Measurements from ENCODE around the gene ATL1.

Gene ATL1

DNA sequence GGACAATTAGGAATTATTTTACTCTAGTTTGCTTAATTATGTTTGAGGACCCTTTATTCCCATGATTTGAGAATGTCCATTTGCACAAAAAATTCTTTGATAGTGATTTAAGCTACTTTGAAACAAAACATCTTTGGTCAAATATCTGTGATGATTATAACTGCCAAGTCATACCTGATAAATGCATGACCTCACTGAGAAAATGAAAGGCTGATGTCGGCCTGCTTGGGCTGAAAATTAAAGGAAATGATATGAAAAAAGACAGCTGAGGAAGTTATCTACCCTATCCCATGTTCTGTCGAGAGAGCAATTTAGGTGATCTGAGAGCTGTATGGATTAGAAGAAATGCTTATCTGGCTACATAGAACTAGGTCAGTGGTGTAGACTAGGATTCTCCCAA, 43.6 kb downstream of the ATL1 start:
- H3K27ac ChIP-seq, result no peak overlapping the region
- TF ChIP-seq, protein P1, sequence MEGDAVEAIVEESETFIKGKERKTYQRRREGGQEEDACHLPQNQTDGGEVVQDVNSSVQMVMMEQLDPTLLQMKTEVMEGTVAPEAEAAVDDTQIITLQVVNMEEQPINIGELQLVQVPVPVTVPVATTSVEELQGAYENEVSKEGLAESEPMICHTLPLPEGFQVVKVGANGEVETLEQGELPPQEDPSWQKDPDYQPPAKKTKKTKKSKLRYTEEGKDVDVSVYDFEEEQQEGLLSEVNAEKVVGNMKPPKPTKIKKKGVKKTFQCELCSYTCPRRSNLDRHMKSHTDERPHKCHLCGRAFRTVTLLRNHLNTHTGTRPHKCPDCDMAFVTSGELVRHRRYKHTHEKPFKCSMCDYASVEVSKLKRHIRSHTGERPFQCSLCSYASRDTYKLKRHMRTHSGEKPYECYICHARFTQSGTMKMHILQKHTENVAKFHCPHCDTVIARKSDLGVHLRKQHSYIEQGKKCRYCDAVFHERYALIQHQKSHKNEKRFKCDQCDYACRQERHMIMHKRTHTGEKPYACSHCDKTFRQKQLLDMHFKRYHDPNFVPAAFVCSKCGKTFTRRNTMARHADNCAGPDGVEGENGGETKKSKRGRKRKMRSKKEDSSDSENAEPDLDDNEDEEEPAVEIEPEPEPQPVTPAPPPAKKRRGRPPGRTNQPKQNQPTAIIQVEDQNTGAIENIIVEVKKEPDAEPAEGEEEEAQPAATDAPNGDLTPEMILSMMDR (conservative IDR thresholded peaks at IDR 0.05), result no peak

DNA sequence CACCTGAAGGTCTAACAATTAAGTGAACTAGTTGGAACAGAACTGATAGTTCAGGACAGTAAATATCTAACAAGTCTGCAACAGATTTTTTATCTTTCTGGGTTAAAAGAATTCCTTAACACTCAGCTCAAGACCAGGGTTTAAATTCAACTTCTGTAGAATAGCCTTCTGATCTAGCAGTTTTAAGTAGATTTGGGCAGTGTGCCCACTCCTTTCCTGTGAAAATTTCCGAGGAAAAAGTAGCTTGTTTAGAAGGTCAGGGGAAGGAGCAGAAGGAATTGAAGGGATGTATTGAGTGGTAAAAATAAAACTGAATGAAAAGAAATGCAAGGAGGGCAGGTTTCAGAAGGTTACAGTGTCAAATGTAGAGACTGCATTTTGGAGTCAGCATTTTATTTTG, 45.8 kb downstream of the ATL1 start:
- TF ChIP-seq, protein P1 (conservative IDR thresholded peaks at IDR 0.05), result no peak
- no peak overlapping the region for H3K27ac ChIP-seq

DNA sequence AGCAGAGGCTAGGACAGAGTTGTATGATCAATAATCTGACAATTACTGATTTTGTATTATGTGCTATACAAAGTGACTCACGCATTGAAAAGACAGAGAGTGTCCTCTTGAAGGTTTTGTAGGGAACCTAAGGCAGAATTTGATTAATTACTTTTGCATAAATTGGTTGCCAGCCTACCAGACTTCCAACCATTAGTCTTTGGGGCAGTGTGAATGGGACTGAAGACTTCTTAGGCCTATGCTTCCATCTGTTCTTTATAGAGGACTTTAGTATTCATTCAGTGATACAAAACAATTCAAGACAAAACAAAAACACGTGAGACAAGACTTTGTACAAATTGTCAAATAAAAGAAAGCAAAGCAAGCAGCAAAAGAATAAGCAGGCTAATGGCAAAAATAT, 46.5 kb downstream of the ATL1 start:
- no peak overlapping the region for H3K27ac ChIP-seq
- TF ChIP-seq, protein P1 (conservative IDR thresholded peaks at IDR 0.05), result no peak

DNA sequence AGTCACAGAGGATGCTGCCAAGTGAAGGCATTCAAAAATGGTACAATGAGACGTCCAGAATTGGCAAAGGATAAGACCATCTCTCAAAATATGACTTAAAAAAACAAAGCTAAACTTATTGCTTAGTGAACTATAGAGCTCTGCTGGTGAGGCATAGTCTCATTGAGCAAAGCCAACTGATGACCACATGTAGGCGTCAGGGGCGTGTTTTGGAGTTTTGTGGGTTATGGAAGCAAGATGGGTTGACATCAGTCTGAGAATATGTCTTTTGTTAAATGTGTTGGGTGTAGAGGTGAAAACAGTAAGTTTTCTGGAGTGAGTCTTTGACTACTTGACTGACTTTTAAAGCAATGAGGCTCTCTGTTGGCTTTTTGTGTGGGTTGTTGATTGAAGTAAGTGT, 47.2 kb downstream of the ATL1 start:
- TF ChIP-seq, protein P1 (conservative IDR thresholded peaks at IDR 0.05), result no peak
- H3K27ac ChIP-seq, result no peak overlapping the region

DNA sequence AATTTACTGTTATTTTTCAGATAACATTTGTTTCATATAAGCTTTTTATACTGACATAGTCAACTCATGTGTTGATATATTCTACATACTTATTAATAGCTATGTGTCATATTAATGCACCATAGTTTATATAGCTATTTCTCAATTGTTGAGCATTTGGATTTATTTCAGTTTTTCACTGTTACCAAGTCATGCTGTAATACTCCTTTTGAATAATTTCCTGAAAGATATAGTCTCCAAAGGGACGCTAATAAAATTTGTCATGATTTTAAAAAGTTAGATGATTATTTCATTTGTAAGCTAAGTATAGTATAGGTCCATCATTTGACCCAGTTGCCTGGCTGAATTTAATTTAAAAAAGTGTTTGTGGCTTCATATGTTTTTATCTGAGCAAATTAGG, 47.8 kb downstream of the ATL1 start:
- no peak overlapping the region for H3K27ac ChIP-seq
- TF ChIP-seq, protein P1 (conservative IDR thresholded peaks at IDR 0.05), result no peak

DNA sequence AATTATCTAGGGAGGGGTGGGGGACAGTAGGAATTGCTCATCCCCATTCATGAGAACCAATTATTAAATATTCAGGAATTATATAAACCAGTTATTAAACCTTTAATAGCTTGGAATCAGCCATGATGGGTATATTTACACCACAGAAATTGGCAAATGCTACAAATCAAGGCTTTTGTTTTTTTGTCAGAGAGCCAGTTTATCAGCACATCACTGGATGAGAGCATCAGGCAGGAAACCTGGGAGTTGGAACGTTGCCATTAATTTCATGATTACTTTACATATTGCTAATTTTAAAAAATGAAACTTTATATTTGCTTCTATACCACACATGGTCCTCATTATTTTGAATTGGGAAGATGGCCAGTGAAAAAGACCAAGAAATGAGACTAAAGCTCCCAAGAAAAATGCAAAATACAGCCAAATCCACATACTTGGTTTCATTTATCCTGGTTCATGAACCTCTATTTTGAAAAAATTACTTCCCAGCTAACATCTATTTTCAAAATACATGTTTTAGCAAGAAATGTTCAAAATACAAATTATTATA, 48.4 kb downstream of the ATL1 start:
- TF ChIP-seq, protein P1 (conservative IDR thresholded peaks at IDR 0.05), result no peak

DNA sequence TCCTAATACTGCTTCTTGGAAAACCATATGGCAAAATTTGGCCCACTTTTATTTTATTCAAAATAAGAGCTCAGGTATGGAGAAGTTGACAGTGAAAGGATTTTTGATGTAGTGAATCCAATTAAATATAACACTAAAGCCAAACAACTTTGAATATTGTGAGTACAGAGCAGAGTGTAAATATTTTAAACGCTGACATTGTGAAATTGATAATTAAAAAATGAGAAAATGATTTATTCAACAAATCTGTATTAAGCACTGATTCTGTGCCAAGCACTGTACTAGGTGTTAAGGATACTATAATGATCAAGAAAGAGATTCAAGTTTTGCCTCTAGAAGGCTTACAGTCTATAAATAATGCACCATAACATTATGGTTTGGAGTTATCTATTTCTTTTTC, 50.5 kb downstream of the ATL1 start:
- H3K27ac ChIP-seq, result no peak overlapping the region
- TF ChIP-seq, protein P1 (conservative IDR thresholded peaks at IDR 0.05), result no peak

More for the DNA sequence above, 48.4 kb downstream of the ATL1 start:
- no peak overlapping the region for H3K27ac ChIP-seq

All from VCaP (cell line).